ENCODE results near the gene WWOX. TPM values are rescaled to one million over a fixed set of nuclear protein-coding genes. Genes with fewer than 3 reads are reported as not detected.

The WWOX gene
- total RNA-seq, 1 experiment from 2014 or later: 15.6 TPM

DNA sequence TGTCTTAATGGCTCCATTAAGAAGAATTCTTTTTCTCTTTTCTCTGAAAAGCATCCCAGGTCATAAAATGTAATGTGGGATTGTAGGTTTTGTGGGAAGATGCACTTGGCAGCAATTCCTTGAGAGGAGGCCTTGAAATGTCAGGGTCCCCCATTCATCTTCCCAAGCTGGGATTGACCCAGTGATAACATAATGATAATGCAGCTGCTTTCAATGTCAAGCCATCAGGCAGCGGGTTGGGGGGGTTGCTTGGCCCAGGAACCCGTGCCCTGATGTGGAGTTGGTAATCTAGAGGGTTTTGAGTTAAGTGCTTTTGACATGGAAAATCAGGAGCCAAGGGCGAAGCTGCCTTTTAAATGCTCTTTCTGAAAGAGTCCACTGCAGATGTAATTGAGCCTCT, 484.0 kb downstream of the WWOX start:
- no peak overlapping the region for H3T11ph ChIP-seq (ENCODE audit: low read length)
- no peak overlapping the region for H3K27ac ChIP-seq (ENCODE audit: insufficient read length, low read depth, low read length)
- H4K8ac ChIP-seq (replicated peaks; ENCODE audit: insufficient read length, low read depth, low read length): no peak overlapping the region
- H3K9me3 Mint-ChIP-seq: no peaks in the 10 kb centered on the region
- H3K4me3 Mint-ChIP-seq: no peak overlapping the region
- no peaks in the 10 kb centered on the region for H4K20me1 ChIP-seq (ENCODE audit: control insufficient read depth, insufficient read depth, insufficient read length)
- no peak overlapping the region for H2BK15ac ChIP-seq (ENCODE audit: low read depth, low read length)
- DNase-seq: no peak
- no peak overlapping the region for H2AK5ac ChIP-seq (ENCODE audit: insufficient read length, low read length)
- TF ChIP-seq, protein P1, sequence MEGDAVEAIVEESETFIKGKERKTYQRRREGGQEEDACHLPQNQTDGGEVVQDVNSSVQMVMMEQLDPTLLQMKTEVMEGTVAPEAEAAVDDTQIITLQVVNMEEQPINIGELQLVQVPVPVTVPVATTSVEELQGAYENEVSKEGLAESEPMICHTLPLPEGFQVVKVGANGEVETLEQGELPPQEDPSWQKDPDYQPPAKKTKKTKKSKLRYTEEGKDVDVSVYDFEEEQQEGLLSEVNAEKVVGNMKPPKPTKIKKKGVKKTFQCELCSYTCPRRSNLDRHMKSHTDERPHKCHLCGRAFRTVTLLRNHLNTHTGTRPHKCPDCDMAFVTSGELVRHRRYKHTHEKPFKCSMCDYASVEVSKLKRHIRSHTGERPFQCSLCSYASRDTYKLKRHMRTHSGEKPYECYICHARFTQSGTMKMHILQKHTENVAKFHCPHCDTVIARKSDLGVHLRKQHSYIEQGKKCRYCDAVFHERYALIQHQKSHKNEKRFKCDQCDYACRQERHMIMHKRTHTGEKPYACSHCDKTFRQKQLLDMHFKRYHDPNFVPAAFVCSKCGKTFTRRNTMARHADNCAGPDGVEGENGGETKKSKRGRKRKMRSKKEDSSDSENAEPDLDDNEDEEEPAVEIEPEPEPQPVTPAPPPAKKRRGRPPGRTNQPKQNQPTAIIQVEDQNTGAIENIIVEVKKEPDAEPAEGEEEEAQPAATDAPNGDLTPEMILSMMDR (conservative IDR thresholded peaks at IDR 0.05): no peak
- no peaks in the 10 kb centered on the region for H3K27me3 ChIP-seq (ENCODE audit: insufficient read depth, low read length)
- no peaks in the 10 kb centered on the region for H3K9me3 ChIP-seq (ENCODE audit: control insufficient read depth, low read depth, low read length)
- H3K4ac ChIP-seq (ENCODE audit: low read depth, low read length): no peak overlapping the region
- no peak overlapping the region for H4K5ac ChIP-seq (ENCODE audit: insufficient read length, low read depth, low read length)
- no peak overlapping the region for H2BK20ac ChIP-seq (ENCODE audit: low read depth, low read length, poor library complexity, severe bottlenecking)
- H3K23ac ChIP-seq (ENCODE audit: insufficient read length, low read depth, low read length): no peak overlapping the region
- H3K9ac ChIP-seq (ENCODE audit: extremely low read depth, insufficient read length, low read length): no peak overlapping the region
- H3K27me3 Mint-ChIP-seq (ENCODE audit: low read depth): no peaks in the 10 kb centered on the region; the same call in 1 of the 2 replicates
- H3K56ac ChIP-seq (ENCODE audit: insufficient read length, low read depth, low read length): no peak overlapping the region
- no CpG with 5 or more reads among the region's 3 CpGs for WGBS (ENCODE audit: extremely low coverage, insufficient read length, low lambda C conversion rate)
- peaks cover 21 to 28% of the 10 kb centered on the region in 2 experiments for H3K4me1 Mint-ChIP-seq
- no peak overlapping the region for H3K18ac ChIP-seq (ENCODE audit: insufficient read length, low read depth, low read length)
- H3K36me3 Mint-ChIP-seq (ENCODE audit: insufficient read depth in 1 of 3, low read depth in 3 of 3): no peaks in the 10 kb centered on the region
- H3K4me2 ChIP-seq (ENCODE audit: insufficient read depth, insufficient read length, low read length): no peak overlapping the region
- H3K79me2 ChIP-seq (ENCODE audit: insufficient read depth, low read length): no peaks in the 10 kb centered on the region
- no peak overlapping the region for H2AFZ ChIP-seq (ENCODE audit: low read length)
- H2BK12ac ChIP-seq (ENCODE audit: insufficient read length, low read depth, low read length): no peak overlapping the region
- no peak overlapping the region for H3K14ac ChIP-seq (ENCODE audit: insufficient read depth, low read length)
- no peaks in the 10 kb centered on the region for H3K23me2 ChIP-seq (ENCODE audit: insufficient read length, low read depth, low read length, poor library complexity, severe bottlenecking)
- no peak overlapping the region for H3K27ac Mint-ChIP-seq
- no peak overlapping the region for H2BK120ac ChIP-seq (ENCODE audit: low read depth, low read length, poor library complexity, severe bottlenecking)
- no peak overlapping the region for H4K91ac ChIP-seq (ENCODE audit: insufficient read length, low read depth, low read length)
- H3K4me1 ChIP-seq (ENCODE audit: insufficient read depth, low read length): no peaks in the 10 kb centered on the region; the same call in 1 of the 2 replicates
- H2BK5ac ChIP-seq (ENCODE audit: insufficient read length, low read length): no peak overlapping the region
- no peaks in the 10 kb centered on the region for H3K79me1 ChIP-seq (ENCODE audit: insufficient read depth, low read depth, low read length, poor library complexity, severe bottlenecking)
